ENCODE results near the gene SCT. TPM values are rescaled to one million over a fixed set of nuclear protein-coding genes. Genes with fewer than 3 reads are reported as not detected.

The SCT gene, protein sequence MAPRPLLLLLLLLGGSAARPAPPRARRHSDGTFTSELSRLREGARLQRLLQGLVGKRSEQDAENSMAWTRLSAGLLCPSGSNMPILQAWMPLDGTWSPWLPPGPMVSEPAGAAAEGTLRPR
- total RNA-seq (ENCODE audit: low replicate concordance) = not detected in 2 replicates

GRCh38 chr11:626475-627307 is at the start of gene SCT:
Gene SCT, minus strand, starts transcription at chr11:627181. Its CDS starts 38 bp downstream, at chr11:627143.
- DNase-seq (ENCODE audit: low read depth) = no peak
- no peak for TF ChIP-seq CTCF (IDR thresholded peaks at IDR 0.05; ENCODE audit: insufficient read depth, low read length)
- no peak within 1 kb of the TSS for H3K4me3 ChIP-seq (ENCODE audit: low read depth, low read length)

DNA sequence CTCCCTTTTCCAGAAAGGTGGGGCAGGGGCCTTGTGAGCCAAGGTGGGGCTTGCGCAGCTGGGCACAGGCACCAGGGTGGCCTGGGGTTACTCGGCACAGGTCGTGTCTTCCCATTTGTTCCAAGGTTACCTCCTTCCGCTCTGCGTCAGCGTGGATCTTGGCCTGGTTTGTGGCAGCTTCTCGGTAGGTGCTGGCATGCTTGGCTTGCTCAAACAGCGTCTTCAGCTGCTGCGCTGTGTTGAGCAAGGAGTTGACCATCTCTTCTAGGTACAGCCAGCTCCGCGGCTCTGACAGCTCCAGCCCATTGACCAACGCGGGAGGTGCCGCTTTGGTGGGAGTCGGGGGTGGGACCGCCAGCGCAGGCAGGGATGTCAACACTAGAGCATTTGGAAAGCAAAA is 47.4 kb upstream of the SCT start:
- no peak overlapping the region for H3K4me3 ChIP-seq (ENCODE audit: low read depth, low read length)
- no peak for TF ChIP-seq CTCF (IDR thresholded peaks at IDR 0.05; ENCODE audit: insufficient read depth, low read length)
- DNase-seq (ENCODE audit: low read depth) = no peak

- H3K4me3 ChIP-seq (ENCODE audit: low read depth, low read length) = no peak overlapping the region
- DNase-seq (ENCODE audit: low read depth) = no peak
- no peak for TF ChIP-seq CTCF (IDR thresholded peaks at IDR 0.05; ENCODE audit: insufficient read depth, low read length)
Observed at GRCh38 chr11:673866-674265, 46.9 kb upstream of the SCT start.

DNA sequence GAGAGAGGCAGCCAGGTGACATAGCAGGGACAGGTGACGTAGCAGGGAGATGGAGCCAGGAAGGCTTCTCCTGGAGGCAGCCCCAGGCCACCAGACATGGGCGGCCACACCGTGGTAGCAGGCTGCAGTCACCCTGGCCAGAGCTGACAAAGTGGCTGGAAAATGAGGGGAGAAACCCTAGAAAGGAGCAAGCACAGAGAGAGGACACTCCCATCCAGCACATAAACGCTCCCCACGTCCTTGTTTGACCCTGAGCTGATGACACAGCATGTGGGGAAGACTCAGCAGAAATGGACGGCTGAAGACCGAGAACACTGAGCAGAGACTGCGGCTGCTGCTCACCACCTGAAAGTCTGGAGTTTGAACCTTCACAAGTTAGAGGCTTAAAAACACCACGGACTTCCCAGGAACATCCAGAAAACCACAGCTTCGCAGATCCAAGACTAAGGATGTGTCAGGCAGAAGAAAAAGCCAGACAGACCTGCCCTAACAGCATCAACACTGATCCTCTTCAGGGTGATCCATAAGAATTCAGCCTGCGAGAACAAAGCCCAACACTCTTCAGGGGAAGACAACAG is 38.8 kb upstream of the SCT start:
- TF ChIP-seq CTCF (IDR thresholded peaks at IDR 0.05; ENCODE audit: insufficient read depth, low read length) = no peak

DNA sequence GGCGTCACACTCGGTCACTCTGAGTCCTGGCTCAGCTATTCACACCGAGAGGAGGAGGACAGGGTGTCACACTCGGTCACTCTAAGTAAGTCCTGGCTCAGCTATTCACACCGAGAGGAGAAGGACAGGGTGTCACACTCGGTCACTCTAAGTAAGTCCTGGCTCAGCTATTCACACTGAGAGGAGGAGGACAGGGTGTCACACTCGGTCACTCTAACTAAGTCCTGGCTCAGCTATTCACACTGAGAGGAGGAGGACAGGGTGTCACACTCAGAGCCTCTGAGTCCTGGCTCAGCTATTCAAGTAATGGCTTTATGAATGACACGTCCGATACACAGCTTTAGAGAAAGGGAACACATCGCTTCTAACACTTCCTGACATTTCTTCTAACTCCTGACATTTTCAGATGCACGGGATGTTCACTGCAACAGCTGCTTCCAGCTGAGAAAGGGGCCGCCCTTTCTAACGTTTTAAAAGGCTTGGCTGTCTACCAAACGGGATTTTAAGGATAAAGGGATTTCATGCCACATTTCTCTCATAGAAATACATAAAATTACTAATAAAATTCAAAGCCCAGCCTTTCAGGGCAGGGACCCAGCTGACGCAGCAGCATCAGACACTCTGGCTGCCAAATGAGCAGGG is 38.2 kb upstream of the SCT start:
- TF ChIP-seq CTCF (IDR thresholded peaks at IDR 0.05; ENCODE audit: insufficient read depth, low read length) = no peak
- peak; percentile 41 for DNase-seq (ENCODE audit: low read depth)
- H3K4me3 ChIP-seq (ENCODE audit: low read depth, low read length) = no peak overlapping the region

More for the DNA sequence above, 38.8 kb upstream of the SCT start:
- H3K4me3 ChIP-seq (ENCODE audit: low read depth, low read length) = no peak overlapping the region
- peak; percentile 59 for DNase-seq (ENCODE audit: low read depth)

- no peak overlapping the region for H3K4me3 ChIP-seq (ENCODE audit: low read depth, low read length)
- peak; percentile 76 for TF ChIP-seq CTCF (IDR thresholded peaks at IDR 0.05; ENCODE audit: insufficient read depth, low read length)
- DNase-seq (ENCODE audit: low read depth) = peak; percentile 68
Observed at GRCh38 chr11:662689-663274, 35.8 kb upstream of the SCT start.

All from fibroblast of the aortic adventitia (primary cell).